ENCODE measurements around the gene MOAP1.

Gene MOAP1

GRCh38 chr14:93184391-93185348, at the start of gene MOAP1, which contains the start of gene LYSET (continued):
- no peak for TF ChIP-seq ZSCAN18 (tag by site-specific recombination; IDR thresholded peaks at IDR 0.05)
- no peak for TF ChIP-seq ZNF10 (tag by site-specific recombination; IDR thresholded peaks at IDR 0.05)
- no peak for TF ChIP-seq ZNF560 (tag by site-specific recombination; IDR thresholded peaks at IDR 0.05; ENCODE audit: borderline replicate concordance)
- TF ChIP-seq ZNF501 (tag by site-specific recombination; IDR thresholded peaks at IDR 0.05): peak; percentile 79; the same call in 1 of the 2 replicates
- 0 out of 2 replicates have a peak, but pooled peaks have one; percentile 19 for TF ChIP-seq GLI4 (tag by site-specific recombination; IDR thresholded peaks at IDR 0.05)
- no peak for TF ChIP-seq ZNF48 (tag by site-specific recombination; IDR thresholded peaks at IDR 0.05)
- TF ChIP-seq, protein P1, sequence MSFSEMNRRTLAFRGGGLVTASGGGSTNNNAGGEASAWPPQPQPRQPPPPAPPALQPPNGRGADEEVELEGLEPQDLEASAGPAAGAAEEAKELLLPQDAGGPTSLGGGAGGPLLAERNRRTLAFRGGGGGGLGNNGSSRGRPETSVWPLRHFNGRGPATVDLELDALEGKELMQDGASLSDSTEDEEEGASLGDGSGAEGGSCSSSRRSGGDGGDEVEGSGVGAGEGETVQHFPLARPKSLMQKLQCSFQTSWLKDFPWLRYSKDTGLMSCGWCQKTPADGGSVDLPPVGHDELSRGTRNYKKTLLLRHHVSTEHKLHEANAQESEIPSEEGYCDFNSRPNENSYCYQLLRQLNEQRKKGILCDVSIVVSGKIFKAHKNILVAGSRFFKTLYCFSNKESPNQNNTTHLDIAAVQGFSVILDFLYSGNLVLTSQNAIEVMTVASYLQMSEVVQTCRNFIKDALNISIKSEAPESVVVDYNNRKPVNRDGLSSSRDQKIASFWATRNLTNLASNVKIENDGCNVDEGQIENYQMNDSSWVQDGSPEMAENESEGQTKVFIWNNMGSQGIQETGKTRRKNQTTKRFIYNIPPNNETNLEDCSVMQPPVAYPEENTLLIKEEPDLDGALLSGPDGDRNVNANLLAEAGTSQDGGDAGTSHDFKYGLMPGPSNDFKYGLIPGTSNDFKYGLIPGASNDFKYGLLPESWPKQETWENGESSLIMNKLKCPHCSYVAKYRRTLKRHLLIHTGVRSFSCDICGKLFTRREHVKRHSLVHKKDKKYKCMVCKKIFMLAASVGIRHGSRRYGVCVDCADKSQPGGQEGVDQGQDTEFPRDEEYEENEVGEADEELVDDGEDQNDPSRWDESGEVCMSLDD (tag by site-specific recombination; IDR thresholded peaks at IDR 0.05): 0 out of 2 replicates have a peak, but pooled peaks have one; percentile 59
- TF ChIP-seq ZNF184 (tag by site-specific recombination; IDR thresholded peaks at IDR 0.05): no peak
- peak; percentile 56 for TF ChIP-seq KLF10 (tag by site-specific recombination; IDR thresholded peaks at IDR 0.05)
- TF ChIP-seq ZNF16 (tag by site-specific recombination; IDR thresholded peaks at IDR 0.05; ENCODE audit: low read depth): no peak
- no peak for TF ChIP-seq ZNF426 (tag by site-specific recombination; IDR thresholded peaks at IDR 0.05)
- peak; percentile 89 for TF ChIP-seq ZXDB (tag by site-specific recombination; IDR thresholded peaks at IDR 0.05)
- TF ChIP-seq MZF1 (tag by site-specific recombination; IDR thresholded peaks at IDR 0.05; ENCODE audit: borderline replicate concordance): no peak
- no peak for TF ChIP-seq ZNF404 (tag by site-specific recombination; IDR thresholded peaks at IDR 0.05)
- TF ChIP-seq ZNF341 (tag by site-specific recombination; IDR thresholded peaks at IDR 0.05; ENCODE audit: low read depth): no peak
- TF ChIP-seq ZNF626 (tag by site-specific recombination; IDR thresholded peaks at IDR 0.05): no peak
- TF ChIP-seq ZNF596 (tag by site-specific recombination; IDR thresholded peaks at IDR 0.05): no peak
- TF ChIP-seq, protein P2, sequence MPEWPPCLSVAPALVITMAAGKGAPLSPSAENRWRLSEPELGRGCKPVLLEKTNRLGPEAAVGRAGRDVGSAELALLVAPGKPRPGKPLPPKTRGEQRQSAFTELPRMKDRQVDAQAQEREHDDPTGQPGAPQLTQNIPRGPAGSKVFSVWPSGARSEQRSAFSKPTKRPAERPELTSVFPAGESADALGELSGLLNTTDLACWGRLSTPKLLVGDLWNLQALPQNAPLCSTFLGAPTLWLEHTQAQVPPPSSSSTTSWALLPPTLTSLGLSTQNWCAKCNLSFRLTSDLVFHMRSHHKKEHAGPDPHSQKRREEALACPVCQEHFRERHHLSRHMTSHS (tag by site-specific recombination; IDR thresholded peaks at IDR 0.05): no peak
- TF ChIP-seq ZNF777 (tag by site-specific recombination; IDR thresholded peaks at IDR 0.05; ENCODE audit: borderline replicate concordance): 0 out of 2 replicates have a peak, but pooled peaks have one; percentile 50
- no peak for TF ChIP-seq ZNF664 (tag by site-specific recombination; IDR thresholded peaks at IDR 0.05)
- TF ChIP-seq ZNF621 (tag by site-specific recombination; IDR thresholded peaks at IDR 0.05): no peak
- TF ChIP-seq, protein P3, sequence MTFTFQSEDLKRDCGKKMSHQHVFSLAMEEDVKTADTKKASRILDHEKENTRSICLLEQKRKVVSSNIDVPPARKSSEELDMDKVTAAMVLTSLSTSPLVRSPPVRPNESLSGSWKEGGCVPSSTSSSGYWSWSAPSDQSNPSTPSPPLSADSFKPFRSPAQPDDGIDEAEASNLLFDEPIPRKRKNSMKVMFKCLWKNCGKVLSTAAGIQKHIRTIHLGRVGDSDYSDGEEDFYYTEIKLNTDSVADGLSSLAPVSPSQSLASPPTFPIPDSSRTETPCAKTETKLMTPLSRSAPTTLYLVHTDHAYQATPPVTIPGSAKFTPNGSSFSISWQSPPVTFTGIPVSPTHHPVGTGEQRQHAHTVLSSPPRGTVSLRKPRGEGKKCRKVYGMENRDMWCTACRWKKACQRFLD (tag by site-specific recombination; IDR thresholded peaks at IDR 0.05): no peak
- TF ChIP-seq OVOL3 (tag by site-specific recombination; IDR thresholded peaks at IDR 0.05): 0 out of 2 replicates have a peak, but pooled peaks have one; percentile 10
- no peak; the same call in 1 of the 2 replicates for TF ChIP-seq PBX3 (CRISPR knock-in tag; IDR thresholded peaks at IDR 0.05)
- TF ChIP-seq ZNF610 (tag by site-specific recombination; IDR thresholded peaks at IDR 0.05; ENCODE audit: borderline replicate concordance): peak; percentile 71; the same call in 1 of the 2 replicates
- peak; percentile 87 for TF ChIP-seq ZNF629 (tag by site-specific recombination; IDR thresholded peaks at IDR 0.05)
- no peak for TF ChIP-seq ZNF701 (tag by site-specific recombination; IDR thresholded peaks at IDR 0.05)
- no peak for TF ChIP-seq ZNF280D (tag by site-specific recombination; IDR thresholded peaks at IDR 0.05)
- peak; percentile 96 for TF ChIP-seq ZFP37 (tag by site-specific recombination; IDR thresholded peaks at IDR 0.05)
